ENCODE measurements around the gene FBXW9.

Gene FBXW9

DNA sequence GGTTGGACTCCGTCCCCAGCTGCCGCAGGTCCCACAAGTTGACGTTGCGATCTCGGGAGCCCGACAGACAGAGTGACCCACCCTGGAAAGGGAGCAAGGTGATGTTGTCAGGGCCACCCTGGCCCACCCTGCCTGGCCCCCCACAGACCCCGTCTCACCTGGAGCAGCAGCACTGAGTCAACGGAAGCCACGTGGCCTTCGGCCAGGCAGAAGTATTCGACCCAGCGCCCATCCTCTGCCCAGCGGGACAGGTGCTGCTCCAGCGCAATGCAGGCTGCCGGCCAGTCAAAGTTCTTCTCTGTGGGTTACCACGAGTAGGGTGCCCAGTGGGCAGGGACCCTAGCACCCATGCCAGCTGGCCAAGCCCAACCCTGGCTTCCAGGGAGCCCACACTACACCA, 1.8 kb downstream of the FBXW9 start:
- no peak overlapping the region for H3K18ac ChIP-seq (ENCODE audit: low read length)
- no peaks in the 10 kb centered on the region for H3K79me1 ChIP-seq (ENCODE audit: low read length)
- H3K4me3 ChIP-seq (ENCODE audit: low read length) = no peak overlapping the region
- H3K27ac ChIP-seq (ENCODE audit: low read depth, low read length) = no peak overlapping the region
- no peak overlapping the region for H3K4ac ChIP-seq (ENCODE audit: low read depth, low read length)
- H3K56ac ChIP-seq (ENCODE audit: low read length) = no peak overlapping the region
- WGBS (ENCODE audit: extremely low coverage, insufficient coverage, low lambda C conversion rate) = no CpG with 5 or more reads among the region's 16 CpGs
- no peaks in the 10 kb centered on the region for H3K79me2 ChIP-seq (ENCODE audit: control insufficient read depth, insufficient read depth, low read length)
- no peaks in the 10 kb centered on the region for H3K27me3 ChIP-seq (ENCODE audit: insufficient read depth, low read length, poor library complexity)
- no peaks in the 10 kb centered on the region for H3K4me1 ChIP-seq (ENCODE audit: control insufficient read depth, low read depth, low read length)
- no peak overlapping the region for H2BK120ac ChIP-seq (ENCODE audit: low read depth, low read length)
- H4K5ac ChIP-seq (ENCODE audit: low read length) = no peak overlapping the region
- DNase-seq = no peak
- no peak overlapping the region for H3K23ac ChIP-seq (ENCODE audit: low read length)
- no peak overlapping the region for H3K9ac ChIP-seq (ENCODE audit: low read length)
- no peak overlapping the region for H2BK5ac ChIP-seq (ENCODE audit: low read length)
- H3K4me2 ChIP-seq (ENCODE audit: low read length) = no peak overlapping the region
- H2AK5ac ChIP-seq (ENCODE audit: low read length) = no peak overlapping the region
- no peak overlapping the region for H2BK15ac ChIP-seq (replicated peaks; ENCODE audit: low read depth)
- H3K36me3 ChIP-seq (ENCODE audit: control insufficient read depth, insufficient read depth, low read length) = no peaks in the 10 kb centered on the region
- no peak overlapping the region for H4K8ac ChIP-seq (ENCODE audit: low read depth, low read length)

DNA sequence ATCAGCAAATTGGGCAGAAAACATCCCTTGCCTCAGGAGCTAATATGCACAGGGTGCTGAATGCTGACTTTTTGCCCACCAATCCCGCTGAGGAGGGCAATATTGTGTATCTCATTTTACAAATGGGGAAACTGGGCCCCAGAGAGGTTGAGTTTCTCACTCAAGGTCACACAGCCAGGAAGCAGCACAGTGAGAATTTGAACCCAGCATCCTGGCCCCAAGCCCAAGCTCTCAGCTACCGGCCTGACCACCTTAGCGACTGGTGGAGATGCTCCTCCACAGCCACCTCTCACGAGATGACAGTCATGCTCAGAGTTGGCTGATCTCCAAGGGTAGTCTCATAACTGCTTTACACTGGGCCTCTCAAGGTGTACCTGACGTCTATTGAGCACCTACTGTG, 3.5 kb downstream of the FBXW9 start:
- H4K8ac ChIP-seq (ENCODE audit: low read depth, low read length) = no peak overlapping the region
- H3K4me3 ChIP-seq (ENCODE audit: low read length) = no peak overlapping the region
- no peaks in the 10 kb centered on the region for H3K27me3 ChIP-seq (ENCODE audit: insufficient read depth, low read length, poor library complexity)
- no peak overlapping the region for H3K9ac ChIP-seq (ENCODE audit: low read length)
- no peak overlapping the region for H3K4ac ChIP-seq (ENCODE audit: low read depth, low read length)
- no peaks in the 10 kb centered on the region for H3K79me1 ChIP-seq (ENCODE audit: low read length)
- H3K4me1 ChIP-seq (ENCODE audit: control insufficient read depth, low read depth, low read length) = no peaks in the 10 kb centered on the region
- H3K18ac ChIP-seq (ENCODE audit: low read length) = no peak overlapping the region
- H3K56ac ChIP-seq (ENCODE audit: low read length) = no peak overlapping the region
- no peak overlapping the region for H2BK120ac ChIP-seq (ENCODE audit: low read depth, low read length)
- no peaks in the 10 kb centered on the region for H3K79me2 ChIP-seq (ENCODE audit: control insufficient read depth, insufficient read depth, low read length)
- H2BK5ac ChIP-seq (ENCODE audit: low read length) = no peak overlapping the region
- no peak overlapping the region for H4K5ac ChIP-seq (ENCODE audit: low read length)
- WGBS (ENCODE audit: extremely low coverage, insufficient coverage, low lambda C conversion rate) = no CpG with 5 or more reads among the region's 5 CpGs
- H3K27ac ChIP-seq (ENCODE audit: low read depth, low read length) = no peak overlapping the region
- H2AK5ac ChIP-seq (ENCODE audit: low read length) = no peak overlapping the region
- no peak overlapping the region for H2BK15ac ChIP-seq (replicated peaks; ENCODE audit: low read depth)
- H3K23ac ChIP-seq (ENCODE audit: low read length) = no peak overlapping the region
- DNase-seq = no peak
- H3K4me2 ChIP-seq (ENCODE audit: low read length) = no peak overlapping the region
- no peaks in the 10 kb centered on the region for H3K36me3 ChIP-seq (ENCODE audit: control insufficient read depth, insufficient read depth, low read length)

DNA sequence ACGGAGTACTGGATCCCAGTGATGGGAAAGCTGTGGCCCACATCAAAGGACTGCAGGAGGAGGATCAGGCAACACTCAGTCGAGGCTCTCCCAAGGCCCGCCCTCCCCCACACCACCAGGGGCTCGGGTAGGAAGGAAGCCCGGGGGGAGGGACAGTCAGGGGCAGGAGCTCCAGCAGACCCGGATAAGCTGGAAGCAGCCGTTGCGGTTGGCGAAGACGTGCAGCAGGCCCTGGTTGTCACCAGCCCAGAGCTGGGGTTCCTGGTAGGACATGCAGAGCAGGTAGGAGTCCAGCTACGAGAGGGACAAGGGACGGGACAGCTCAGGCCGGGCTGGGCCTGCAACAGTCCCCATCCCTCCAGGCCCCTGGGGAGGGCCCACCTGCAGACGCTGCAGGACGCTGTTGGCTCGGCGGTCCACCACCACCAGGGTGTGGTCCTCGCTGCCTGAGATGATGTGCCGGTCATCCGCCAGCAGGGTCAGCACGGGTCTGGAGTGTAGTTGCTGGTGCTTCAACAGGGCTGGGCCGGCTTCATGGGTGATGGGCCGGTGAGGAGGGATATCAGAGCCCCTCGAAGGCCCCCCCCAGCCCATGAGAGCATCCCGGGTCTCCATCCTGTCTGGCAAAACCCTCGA, 6.7 kb downstream of the FBXW9 start:
- DNase-seq = no peak
- Histone ChIP-seq H2BK15ac (replicated peaks; ENCODE audit: low read depth) (no peak overlapping the region), H3K36me3 (ENCODE audit: control insufficient read depth, insufficient read depth, low read length) (no peaks in the 10 kb centered on the region), H2BK5ac (ENCODE audit: low read length) (no peak overlapping the region), H4K5ac (ENCODE audit: low read length) (no peak overlapping the region), H3K23ac (ENCODE audit: low read length) (no peak overlapping the region), H3K79me2 (ENCODE audit: control insufficient read depth, insufficient read depth, low read length) (no peaks in the 10 kb centered on the region), H3K79me1 (ENCODE audit: low read length) (no peaks in the 10 kb centered on the region), H3K4me3 (ENCODE audit: low read length) (no peak overlapping the region), H4K8ac (ENCODE audit: low read depth, low read length) (no peak overlapping the region), H3K4me1 (ENCODE audit: control insufficient read depth, low read depth, low read length) (no peaks in the 10 kb centered on the region), H3K27me3 (ENCODE audit: insufficient read depth, low read length, poor library complexity) (no peaks in the 10 kb centered on the region), H3K4me2 (ENCODE audit: low read length) (no peak overlapping the region), H3K4ac (ENCODE audit: low read depth, low read length) (no peak overlapping the region), H3K56ac (ENCODE audit: low read length) (no peak overlapping the region), H3K9ac (ENCODE audit: low read length) (no peak overlapping the region), H2BK120ac (ENCODE audit: low read depth, low read length) (no peak overlapping the region), H3K27ac (ENCODE audit: low read depth, low read length) (no peak overlapping the region), H3K18ac (ENCODE audit: low read length) (no peak overlapping the region), H2AK5ac (ENCODE audit: low read length) (no peak overlapping the region)
- no CpG with 5 or more reads among the region's 26 CpGs for WGBS (ENCODE audit: extremely low coverage, insufficient coverage, low lambda C conversion rate)

DNA sequence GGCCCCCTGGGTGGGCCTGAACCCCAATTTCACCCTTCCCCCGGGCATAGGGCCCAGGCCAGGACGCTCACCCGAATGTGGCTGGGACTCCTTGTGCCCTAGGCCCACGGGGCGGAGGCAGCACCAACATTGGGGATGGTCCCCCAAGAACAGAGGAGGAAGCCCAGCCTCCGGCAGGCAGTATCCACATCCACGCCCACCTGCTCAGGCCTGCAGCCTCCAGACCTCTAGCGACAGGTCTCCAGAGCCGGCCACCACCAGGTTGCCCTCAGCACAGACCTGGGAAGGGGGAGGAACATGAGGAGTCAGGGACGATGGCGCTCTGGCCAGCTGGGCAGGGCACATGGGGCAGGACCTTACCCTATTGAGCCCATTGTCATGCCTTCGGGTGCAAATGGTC, 7.4 kb downstream of the FBXW9 start:
- Histone ChIP-seq H3K56ac (ENCODE audit: low read length) (no peak overlapping the region), H4K5ac (ENCODE audit: low read length) (no peak overlapping the region), H2BK15ac (replicated peaks; ENCODE audit: low read depth) (no peak overlapping the region), H3K36me3 (ENCODE audit: control insufficient read depth, insufficient read depth, low read length) (no peaks in the 10 kb centered on the region), H2BK120ac (ENCODE audit: low read depth, low read length) (no peak overlapping the region), H3K9ac (ENCODE audit: low read length) (no peak overlapping the region), H3K4me2 (ENCODE audit: low read length) (no peak overlapping the region), H3K79me1 (ENCODE audit: low read length) (no peaks in the 10 kb centered on the region), H3K4me3 (ENCODE audit: low read length) (no peak overlapping the region), H2AK5ac (ENCODE audit: low read length) (no peak overlapping the region), H2BK5ac (ENCODE audit: low read length) (no peak overlapping the region), H3K79me2 (ENCODE audit: control insufficient read depth, insufficient read depth, low read length) (no peaks in the 10 kb centered on the region), H3K27me3 (ENCODE audit: insufficient read depth, low read length, poor library complexity) (no peaks in the 10 kb centered on the region), H3K27ac (ENCODE audit: low read depth, low read length) (no peak overlapping the region), H3K4ac (ENCODE audit: low read depth, low read length) (no peak overlapping the region), H3K23ac (ENCODE audit: low read length) (no peak overlapping the region), H3K18ac (ENCODE audit: low read length) (no peak overlapping the region), H3K4me1 (ENCODE audit: control insufficient read depth, low read depth, low read length) (no peaks in the 10 kb centered on the region), H4K8ac (ENCODE audit: low read depth, low read length) (no peak overlapping the region)
- no peak for DNase-seq
- WGBS (ENCODE audit: extremely low coverage, insufficient coverage, low lambda C conversion rate) = no CpG with 5 or more reads among the region's 12 CpGs

DNA sequence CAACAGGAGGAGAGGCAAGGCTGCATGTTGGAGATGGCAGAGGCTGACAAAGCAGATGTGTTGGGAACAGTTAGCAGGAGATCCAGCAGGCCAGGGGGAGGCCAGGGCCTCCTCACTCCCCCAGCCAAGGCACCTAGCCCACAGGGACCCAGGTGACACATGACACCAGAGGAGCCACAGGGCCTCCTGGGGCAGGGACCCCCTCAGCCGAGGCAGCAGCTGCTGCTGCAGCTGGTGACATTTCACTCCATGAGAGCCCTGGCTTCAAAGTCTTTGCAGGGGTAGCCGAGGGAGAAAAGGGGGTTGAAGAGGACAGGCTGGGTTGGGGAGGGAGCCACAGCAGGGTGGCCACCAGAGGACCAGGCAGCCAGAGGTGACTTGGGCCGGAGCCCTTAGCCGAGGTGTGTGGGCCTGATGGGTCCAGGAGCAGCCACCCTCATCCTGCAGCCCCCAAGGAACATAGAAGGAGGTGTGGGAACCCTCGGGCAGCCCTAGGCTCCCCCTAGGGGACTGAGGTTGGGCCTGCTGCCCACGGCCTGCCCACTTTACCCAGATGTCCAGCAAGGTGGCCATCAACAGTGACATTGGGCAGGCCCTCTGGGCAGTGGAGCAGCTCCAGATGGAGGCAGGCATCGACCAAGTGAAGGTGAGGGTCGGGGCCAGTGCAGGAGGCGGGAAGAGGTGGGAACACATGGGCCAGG, 8.8 kb downstream of the FBXW9 start, which contains the start of gene GNG14:
TSS of gene GNG14 (plus strand) at position 503 of the 701 bp plus-strand sequence. CDS start at position 554, 51 bp downstream.
- Histone ChIP-seq H3K4me2 (ENCODE audit: low read length) (no peak within 1 kb of the TSS), H3K56ac (ENCODE audit: low read length) (no peak within 1 kb of the TSS), H2AK5ac (ENCODE audit: low read length) (no peak within 1 kb of the TSS), H4K5ac (ENCODE audit: low read length) (no peak within 1 kb of the TSS), H2BK120ac (ENCODE audit: low read depth, low read length) (no peak within 1 kb of the TSS), H3K27ac (ENCODE audit: low read depth, low read length) (no peak within 1 kb of the TSS), H4K8ac (ENCODE audit: low read depth, low read length) (no peak within 1 kb of the TSS), H2BK15ac (replicated peaks; ENCODE audit: low read depth) (no peak within 1 kb of the TSS), H3K4me3 (ENCODE audit: low read length) (no peak within 1 kb of the TSS), H3K23ac (ENCODE audit: low read length) (no peak within 1 kb of the TSS), H3K9ac (ENCODE audit: low read length) (no peak within 1 kb of the TSS), H2BK5ac (ENCODE audit: low read length) (no peak within 1 kb of the TSS), H3K4me1 (ENCODE audit: control insufficient read depth, low read depth, low read length) (no peaks in the 10 kb centered on the region), H3K27me3 (ENCODE audit: insufficient read depth, low read length, poor library complexity) (no peaks in the 10 kb centered on the region), H3K4ac (ENCODE audit: low read depth, low read length) (no peak within 1 kb of the TSS), H3K79me1 (ENCODE audit: low read length) (no peaks in the 10 kb centered on the region), H3K36me3 (ENCODE audit: control insufficient read depth, insufficient read depth, low read length) (no peaks in the 10 kb centered on the region), H3K79me2 (ENCODE audit: control insufficient read depth, insufficient read depth, low read length) (no peaks in the 10 kb centered on the region), H3K18ac (ENCODE audit: low read length) (no peak within 1 kb of the TSS)
- no CpG with 5 or more reads among the region's 9 CpGs for WGBS (ENCODE audit: extremely low coverage, insufficient coverage, low lambda C conversion rate)
- DNase-seq = no peak
